Right lobe of liver (tissue), 6 donors: ENCODE data around the gene TEX38. TPM values are rescaled to one million over a fixed set of nuclear protein-coding genes. Genes with fewer than 3 reads are reported as not detected.
"Not testable (repeated sequence)": the region's sequence is repeated elsewhere in the genome, so short reads cannot be mapped to it uniquely, and the experiment has no call there.

Experiments used
- ATAC-seq, 4 donors: fragments of 200-7000 bp; cut with Tn5 transposase; one replicate each; pipeline ENCODE4 v1.9.1; 2020; ENCODE audit warnings: mild to moderate bottlenecking in 4 of 4, moderate library complexity in 4 of 4
- DNase-seq, 3 donors: peaks; one replicate each; pipeline ENCODE4 v3.0.0-alpha.2; 2020
- H3K27ac ChIP-seq, 3 donors: fragments of 200-600 bp; one replicate each; pipeline ENCODE4 v1.8.0; 2022
- H3K27me3 ChIP-seq, 2 donors: fragments of 200-600 bp; one replicate each; pipeline ENCODE4 v1.8.0; 2022
- H3K36me3 ChIP-seq, 4 donors: fragments of 200-600 bp; sonication (generic) in 1 of 4; one replicate each; pipeline versions ENCODE4 v1.5.1 to v1.8.0; 2017 to 2022; ENCODE audit warnings: control low read depth in 1 of 4
- H3K4me1 ChIP-seq, 4 donors: fragments of 200-600 bp; sonication (generic) in 1 of 4; one replicate each; pipeline versions ENCODE4 v1.5.1 to v1.8.0; 2017 to 2022; ENCODE audit warnings: control low read depth in 1 of 4
- H3K4me3 ChIP-seq, 3 donors: fragments of 200-600 bp; one replicate each; pipeline ENCODE4 v1.8.0; 2022
- H3K9me3 ChIP-seq, 4 donors: fragments of 200-600 bp; sonication (generic) in 1 of 4; one replicate each; pipeline versions ENCODE4 v1.5.1 to v1.8.0; 2017 to 2022; ENCODE audit warnings: control low read depth in 1 of 4
- CTCF ChIP-seq, 4 donors: fragments of 200-600 bp in 3 of 4; fragments of 450-650 bp in 1 of 4; IDR thresholded peaks; one replicate each; pipeline versions ENCODE4 v1.5.1 to v1.8.0; 2016 to 2022; ENCODE audit warnings: antibody characterized with exemption in 4 of 4, mild to moderate bottlenecking in 2 of 4
- POLR2A ChIP-seq: fragments of 450-650 bp; IDR thresholded peaks from one replicate; pipeline ENCODE4 v1.6.1; 2017; ENCODE audit warnings: antibody characterized with exemption, mild to moderate bottlenecking
- WGBS: methylation state at CpG from one replicate; pipeline ENCODE4 v1.1.6; 2018; ENCODE audit warnings: low coverage, low lambda C conversion rate; ENCODE audit not compliant: insufficient coverage; ENCODE audit errors: missing lambda C conversion rate; 5-methylcytosine and 5-hydroxymethylcytosine counted together
- intact Hi-C, 2 donors: fragments of 100-400 bp; cut with DNase I; formaldehyde crosslinking; loops; one replicate each; pipeline versions ENCODE4 v1.11.2 to v1.14.1; 2022
- total RNA-seq, 6 experiments: library from RNA; depleted of rRNA in 2 of 6; stranded (reverse); fragments of >200 nt in 2 of 6; fragmentation: NEBNext Ultra II Directional in 3 of 6; extraction: Animal tissue kit (Norgen Biotek cat#: 25700) in 3 of 6; gene quantifications; one replicate each; pipeline versions ENCODE4 v1.1.0 to v1.2.4, GENCODE V29; 2016 to 2023
- donor health status: DM: no; HTN: yes; CAD: no.
- donor health status: DM: no; HTN: no; CAD: no.
- donor health status: DM: no; HTN: no; CAD: no.
- donor health status: DM: no; HTN: yes; CAD: no.
- donor health status: DM: no; HTN: yes; CAD: no.

TEX38 gene
- total RNA-seq, 6 experiments from 2014 or later = not detected

GRCh38 chr1:46718727-46719622 is 47.3 kb downstream of the TEX38 start, which contains the start of gene EFCAB14:
Gene EFCAB14 (minus strand): TSS chr1:46719114. CDS start chr1:46718087, 1,027 bp downstream.
- peaks cover 0 to 22% (median 2%) of the 10 kb centered on the region in 4 donors for H3K36me3 ChIP-seq
- peaks cover 0 to 19% (median 3%) of the 10 kb centered on the region in 4 donors for H3K4me1 ChIP-seq
- ATAC-seq = peak; percentile 99
- H3K27me3 ChIP-seq = no peaks in the 10 kb centered on the region
- under 1% methylated on average over 25 of the region's 85 CpGs for WGBS
- peak within 1 kb of the TSS; percentile 61 to 74 (median 64) for H3K27ac ChIP-seq
- peak within 1 kb of the TSS; percentile 72 to 98 (median 92) for H3K4me3 ChIP-seq
- peak; percentile 98 to 99 (median 98) for DNase-seq
- no peaks in the 10 kb centered on the region for H3K9me3 ChIP-seq
- intact Hi-C loops = no loop called here
- TF ChIP-seq POLR2A = peak; percentile 78
- TF ChIP-seq CTCF (IDR thresholded peaks at IDR 0.05) = no peak

GRCh38 chr1:46719689-46720088 is 48.0 kb downstream of the TEX38 start:
- Histone ChIP-seq H3K27me3 (no peaks in the 10 kb centered on the region), H3K4me1 (peaks cover 0 to 19% (median 3%) of the 10 kb centered on the region in 4 donors), H3K4me3 (peak overlapping the region in 2 of 3 donors; percentile 72 to 92), H3K36me3 (peaks cover 0 to 15% (median 0%) of the 10 kb centered on the region in 4 donors), H3K9me3 (no peaks in the 10 kb centered on the region), H3K27ac (peak overlapping the region in 2 of 3 donors; percentile 61 to 74)
- TF ChIP-seq CTCF (IDR thresholded peaks at IDR 0.05) (no peak), POLR2A (no peak)
- ATAC-seq (no peak), DNase-seq (no peak)
- intact Hi-C loops = loop anchor here in 1 of 2 donors (10.0 kb wide), 1 partner anchor 95 kb away; no protein-coding TSS in a partner anchor
- 6% methylated on average over 3 of the region's 3 CpGs for WGBS

- H3K4me3 ChIP-seq, H3K36me3 ChIP-seq, H3K9me3 ChIP-seq, DNase-seq, H3K27ac ChIP-seq, ATAC-seq, H3K27me3 ChIP-seq: not testable (repeated sequence)
- peaks cover 0 to 19% (median 3%) of the 10 kb centered on the region in 4 donors for H3K4me1 ChIP-seq
- intact Hi-C loops = loop anchor here in 1 of 2 donors (10.0 kb wide), 1 partner anchor 96 kb away; no protein-coding TSS in a partner anchor
- WGBS = 94% methylated on average over 7 of the region's 8 CpGs
Observed at GRCh38 chr1:46720319-46720718, 48.7 kb downstream of the TEX38 start.

GRCh38 chr1:46721204-46721603 is 49.5 kb downstream of the TEX38 start:
- Histone ChIP-seq H3K4me3 (no peak overlapping the region), H3K27me3 (no peaks in the 10 kb centered on the region), H3K9me3 (no peaks in the 10 kb centered on the region), H3K27ac (no peak overlapping the region), H3K4me1 (peaks cover 0 to 19% (median 3%) of the 10 kb centered on the region in 4 donors), H3K36me3 (no peaks in the 10 kb centered on the region)
- intact Hi-C loops = loop anchor here in 1 of 2 donors (10.0 kb wide), 1 partner anchor 96 kb away; no protein-coding TSS in a partner anchor
- 77% methylated on average over 1 of the region's 1 CpG for WGBS
- no peak for TF ChIP-seq CTCF (IDR thresholded peaks at IDR 0.05)
- TF ChIP-seq POLR2A = no peak
- DNase-seq = no peak
- no peak for ATAC-seq
